Measurements from ENCODE around the gene SLC35G6.

The SLC35G6 gene

GRCh38 chr17:7515911-7516610 is 34.8 kb downstream of the SLC35G6 start:
- H3K27ac ChIP-seq (ENCODE audit: low read length) = no peak overlapping the region
- no peaks in the 10 kb centered on the region for H3K9me3 ChIP-seq (ENCODE audit: control insufficient read depth, low read depth, low read length)
- H3K36me3 ChIP-seq (ENCODE audit: control insufficient read depth, low read depth, low read length) = peaks cover 30% of the 10 kb centered on the region
- no peaks in the 10 kb centered on the region for H3K27me3 ChIP-seq (ENCODE audit: control insufficient read depth, insufficient read depth, low read length)
- no peaks in the 10 kb centered on the region for H3K4me1 ChIP-seq (ENCODE audit: control insufficient read depth, low read depth, low read length)
- no peak overlapping the region for H3K9ac ChIP-seq (ENCODE audit: low read length)
- H3K4me3 ChIP-seq (ENCODE audit: low read length) = no peak overlapping the region

GRCh38 chr17:7523033-7523432 is 41.8 kb downstream of the SLC35G6 start:
- Histone ChIP-seq H3K4me1 (ENCODE audit: control insufficient read depth, low read depth, low read length) (no peaks in the 10 kb centered on the region), H3K9me3 (ENCODE audit: control insufficient read depth, low read depth, low read length) (no peaks in the 10 kb centered on the region), H3K27me3 (ENCODE audit: control insufficient read depth, insufficient read depth, low read length) (no peaks in the 10 kb centered on the region), H3K27ac (ENCODE audit: low read length) (no peak overlapping the region), H3K36me3 (ENCODE audit: control insufficient read depth, low read depth, low read length) (no peaks in the 10 kb centered on the region), H3K9ac (ENCODE audit: low read length) (no peak overlapping the region), H3K4me3 (ENCODE audit: low read length) (no peak overlapping the region)

GRCh38 chr17:7528842-7529241 is 47.6 kb downstream of the SLC35G6 start:
- H3K27ac ChIP-seq (ENCODE audit: low read length) = no peak overlapping the region
- no peaks in the 10 kb centered on the region for H3K27me3 ChIP-seq (ENCODE audit: control insufficient read depth, insufficient read depth, low read length)
- H3K9me3 ChIP-seq (ENCODE audit: control insufficient read depth, low read depth, low read length) = peaks cover 7% of the 10 kb centered on the region
- H3K36me3 ChIP-seq (ENCODE audit: control insufficient read depth, low read depth, low read length) = no peaks in the 10 kb centered on the region
- H3K9ac ChIP-seq (ENCODE audit: low read length) = no peak overlapping the region
- H3K4me3 ChIP-seq (ENCODE audit: low read length) = no peak overlapping the region
- H3K4me1 ChIP-seq (ENCODE audit: control insufficient read depth, low read depth, low read length) = no peaks in the 10 kb centered on the region

GRCh38 chr17:7530023-7530900 is 49.0 kb downstream of the SLC35G6 start:
- no peak overlapping the region for H3K4me3 ChIP-seq (ENCODE audit: low read length)
- no peaks in the 10 kb centered on the region for H3K36me3 ChIP-seq (ENCODE audit: control insufficient read depth, low read depth, low read length)
- H3K27me3 ChIP-seq (ENCODE audit: control insufficient read depth, insufficient read depth, low read length) = no peaks in the 10 kb centered on the region
- no peak overlapping the region for H3K27ac ChIP-seq (ENCODE audit: low read length)
- no peak overlapping the region for H3K9ac ChIP-seq (ENCODE audit: low read length)
- H3K9me3 ChIP-seq (ENCODE audit: control insufficient read depth, low read depth, low read length) = peaks cover 7% of the 10 kb centered on the region
- H3K4me1 ChIP-seq (ENCODE audit: control insufficient read depth, low read depth, low read length) = no peaks in the 10 kb centered on the region

All from iPS-18a (cell line).